Measurements from ENCODE around the gene GTF2I. TPM values are rescaled to one million over a fixed set of nuclear protein-coding genes. Genes with fewer than 3 reads are reported as not detected.

GTF2I gene
- total and polyA plus RNA-seq, 2 donors (not counting 3 experiments of a cell fraction or from before 2014, with no cell fraction given) = 47.6 to 242 TPM

DNA sequence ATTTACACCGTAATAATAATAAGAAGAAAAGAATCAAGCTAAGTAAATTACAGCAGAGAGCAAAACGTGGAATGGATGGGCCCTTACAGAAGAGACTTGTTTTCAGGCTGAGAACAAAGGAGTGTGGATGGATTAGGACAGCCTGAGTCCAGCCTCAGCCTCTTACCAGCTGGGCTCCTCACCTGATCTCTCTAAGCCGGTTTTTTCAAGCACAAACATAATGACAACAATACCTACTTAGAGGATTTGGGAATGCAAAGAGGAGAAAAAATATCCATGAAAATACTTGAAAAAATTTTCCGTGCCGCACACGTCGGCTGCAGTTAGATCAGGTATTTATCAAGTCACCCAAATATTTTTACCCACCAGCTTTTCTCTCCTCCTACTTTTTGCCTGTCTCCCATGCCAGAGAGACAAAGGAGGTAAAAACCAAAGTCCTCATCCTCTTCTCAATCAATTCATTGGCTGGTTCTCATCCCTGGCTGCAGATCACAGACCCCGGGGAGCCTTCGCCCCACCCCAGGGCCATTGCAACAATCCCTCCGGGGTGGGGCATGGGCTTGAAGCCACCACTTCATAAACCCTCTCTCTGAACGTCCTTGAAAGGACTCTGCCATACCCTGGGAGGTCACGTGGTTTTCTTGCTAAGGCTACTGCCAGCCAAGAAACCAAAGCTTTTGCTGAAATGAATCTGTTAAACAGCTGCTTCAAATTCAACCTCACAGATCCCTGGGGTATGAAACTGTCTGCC lies 29.7 kb upstream of the GTF2I start:
- Histone ChIP-seq H3K9ac (replicated peaks; ENCODE audit: extremely low read depth, insufficient read depth, low read length) (no peak overlapping the region), H3K27me3 (ENCODE audit: control insufficient read depth in 2 of 2, insufficient read depth in 2 of 2, low read length in 2 of 2) (no peaks in the 10 kb centered on the region), H3K9me1 (replicated peaks; ENCODE audit: control insufficient read depth, extremely low read depth, insufficient read depth, low read length) (no peaks in the 10 kb centered on the region), H3K79me2 (ENCODE audit: control insufficient read depth, insufficient read depth, low read length) (no peaks in the 10 kb centered on the region), H3K27ac (ENCODE audit: insufficient read depth, low read depth, low read length) (no peak overlapping the region), H3K4me1 (ENCODE audit: control insufficient read depth, extremely low read depth, insufficient read depth, low read length) (no peaks in the 10 kb centered on the region), H2AFZ (ENCODE audit: low read depth, low read length) (peak overlapping the region; percentile 23), H3K9me3 (replicated peaks; ENCODE audit: control insufficient read depth, insufficient read depth, low read length) (no peaks in the 10 kb centered on the region), H3K4me2 (ENCODE audit: insufficient read depth, low read length) (no peak overlapping the region), H3K4me3 (replicated peaks in 1 of 3; ENCODE audit: insufficient read depth in 1 of 3, low read depth in 1 of 3, low read length in 3 of 3) (no peak overlapping the region), H3K36me3 (ENCODE audit: control insufficient read depth in 2 of 2, extremely low read depth in 1 of 2, insufficient read depth in 2 of 2, low read length in 2 of 2) (no peaks in the 10 kb centered on the region), H4K20me1 (replicated peaks; ENCODE audit: control insufficient read depth, extremely low read depth, insufficient read depth, low read length) (no peaks in the 10 kb centered on the region)
- TF ChIP-seq MYC (IDR thresholded peaks at IDR 0.05; ENCODE audit: low read depth, low read length) = no peak
- TF ChIP-seq, protein P1, sequence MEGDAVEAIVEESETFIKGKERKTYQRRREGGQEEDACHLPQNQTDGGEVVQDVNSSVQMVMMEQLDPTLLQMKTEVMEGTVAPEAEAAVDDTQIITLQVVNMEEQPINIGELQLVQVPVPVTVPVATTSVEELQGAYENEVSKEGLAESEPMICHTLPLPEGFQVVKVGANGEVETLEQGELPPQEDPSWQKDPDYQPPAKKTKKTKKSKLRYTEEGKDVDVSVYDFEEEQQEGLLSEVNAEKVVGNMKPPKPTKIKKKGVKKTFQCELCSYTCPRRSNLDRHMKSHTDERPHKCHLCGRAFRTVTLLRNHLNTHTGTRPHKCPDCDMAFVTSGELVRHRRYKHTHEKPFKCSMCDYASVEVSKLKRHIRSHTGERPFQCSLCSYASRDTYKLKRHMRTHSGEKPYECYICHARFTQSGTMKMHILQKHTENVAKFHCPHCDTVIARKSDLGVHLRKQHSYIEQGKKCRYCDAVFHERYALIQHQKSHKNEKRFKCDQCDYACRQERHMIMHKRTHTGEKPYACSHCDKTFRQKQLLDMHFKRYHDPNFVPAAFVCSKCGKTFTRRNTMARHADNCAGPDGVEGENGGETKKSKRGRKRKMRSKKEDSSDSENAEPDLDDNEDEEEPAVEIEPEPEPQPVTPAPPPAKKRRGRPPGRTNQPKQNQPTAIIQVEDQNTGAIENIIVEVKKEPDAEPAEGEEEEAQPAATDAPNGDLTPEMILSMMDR (IDR thresholded peaks at IDR 0.05; ENCODE audit: extremely low read depth in 1 of 2, insufficient read depth in 1 of 2, low read depth in 1 of 2, low read length in 2 of 2) = no peak
- CTCF ChIA-PET = interaction anchor here (1.2 kb wide), 1 partner anchor 10 kb away, joined by 3 read pairs; no protein-coding TSS in a partner anchor
- DNase-seq (ENCODE audit: low read depth, low spot score) = no peak
- dilution Hi-C loops (cut with MboI; ENCODE audit: extremely low pct_ligation_motif_present, low sequenced_read_pairs) (no loop called here), intact Hi-C loops (cut with micrococcal nuclease) (no loop called here)
- no peak for FAIRE-seq
- POLR2A ChIA-PET = no interaction called here
- no TSS peak for BruUV-seq (replicated peaks)

DNA sequence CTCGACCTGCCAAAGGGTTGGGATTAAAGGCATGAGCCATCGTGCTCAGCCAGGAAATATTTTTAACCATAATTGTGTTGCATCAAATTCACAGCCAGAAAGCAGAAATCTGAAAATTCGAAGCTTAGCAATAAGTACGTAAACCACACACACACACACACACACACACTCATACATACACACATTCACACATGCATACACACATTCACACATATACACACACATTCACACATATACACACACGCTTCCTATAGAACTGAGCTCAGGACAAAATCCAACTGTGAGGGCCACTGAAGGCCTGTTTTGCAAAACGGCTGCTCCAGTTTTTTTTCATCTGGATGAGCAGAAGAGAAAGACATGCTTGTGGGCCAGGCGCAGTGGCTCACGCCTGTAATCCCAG lies 25.0 kb upstream of the GTF2I start:
- Histone ChIP-seq H3K4me1 (ENCODE audit: control insufficient read depth, extremely low read depth, insufficient read depth, low read length) (no peaks in the 10 kb centered on the region), H3K9ac (replicated peaks; ENCODE audit: extremely low read depth, insufficient read depth, low read length) (no peak overlapping the region), H3K4me2 (ENCODE audit: insufficient read depth, low read length) (no peak overlapping the region), H3K27me3 (ENCODE audit: control insufficient read depth in 2 of 2, insufficient read depth in 2 of 2, low read length in 2 of 2) (no peaks in the 10 kb centered on the region), H3K36me3 (ENCODE audit: control insufficient read depth in 2 of 2, extremely low read depth in 1 of 2, insufficient read depth in 2 of 2, low read length in 2 of 2) (no peaks in the 10 kb centered on the region), H3K79me2 (ENCODE audit: control insufficient read depth, insufficient read depth, low read length) (no peaks in the 10 kb centered on the region), H2AFZ (ENCODE audit: low read depth, low read length) (no peak overlapping the region), H3K9me3 (replicated peaks; ENCODE audit: control insufficient read depth, insufficient read depth, low read length) (no peaks in the 10 kb centered on the region), H4K20me1 (replicated peaks; ENCODE audit: control insufficient read depth, extremely low read depth, insufficient read depth, low read length) (no peaks in the 10 kb centered on the region), H3K4me3 (replicated peaks in 1 of 3; ENCODE audit: insufficient read depth in 1 of 3, low read depth in 1 of 3, low read length in 3 of 3) (no peak overlapping the region), H3K27ac (ENCODE audit: insufficient read depth, low read depth, low read length) (no peak overlapping the region), H3K9me1 (replicated peaks; ENCODE audit: control insufficient read depth, extremely low read depth, insufficient read depth, low read length) (no peaks in the 10 kb centered on the region)
- dilution Hi-C loops (cut with MboI; ENCODE audit: extremely low pct_ligation_motif_present, low sequenced_read_pairs) = no loop called here
- DNase-seq (ENCODE audit: low read depth, low spot score) (no peak), FAIRE-seq (no peak)
- CTCF ChIA-PET = interaction anchor here (1.0 kb wide), 1 partner anchor 9 kb away, joined by 3 read pairs; no protein-coding TSS in a partner anchor
- POLR2A ChIA-PET = interaction anchor here (0.6 kb wide), 1 partner anchor 1028 kb away, joined by 3 read pairs; no protein-coding TSS in a partner anchor
- TF ChIP-seq POLR2AphosphoS5 (IDR thresholded peaks at IDR 0.05; ENCODE audit: insufficient read depth, low read depth, low read length) = no peak
- TF ChIP-seq EZH2 (IDR thresholded peaks at IDR 0.05; ENCODE audit: borderline replicate concordance, low read depth, low read length, severe bottlenecking) = no peak
- TF ChIP-seq, protein P1 (IDR thresholded peaks at IDR 0.05; ENCODE audit: extremely low read depth in 1 of 2, insufficient read depth in 1 of 2, low read depth in 1 of 2, low read length in 2 of 2) = no peak
- TF ChIP-seq, protein P2, sequence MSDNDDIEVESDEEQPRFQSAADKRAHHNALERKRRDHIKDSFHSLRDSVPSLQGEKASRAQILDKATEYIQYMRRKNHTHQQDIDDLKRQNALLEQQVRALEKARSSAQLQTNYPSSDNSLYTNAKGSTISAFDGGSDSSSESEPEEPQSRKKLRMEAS (IDR thresholded peaks at IDR 0.05; ENCODE audit: insufficient read depth, insufficient read length) = no peak
- TF ChIP-seq MYC (IDR thresholded peaks at IDR 0.05; ENCODE audit: low read depth, low read length) = no peak
- no peak for TF ChIP-seq FOS (IDR thresholded peaks at IDR 0.05; ENCODE audit: borderline replicate concordance, insufficient read depth, low read length)
- TF ChIP-seq GATA2 (IDR thresholded peaks at IDR 0.05; ENCODE audit: insufficient read depth, insufficient read length, low read depth, low read length) = no peak
- no peak for TF ChIP-seq POLR2A (IDR thresholded peaks at IDR 0.05; ENCODE audit: low read depth, low read length)
- TF ChIP-seq JUN (IDR thresholded peaks at IDR 0.05; ENCODE audit: borderline replicate concordance, insufficient read depth, insufficient read length, low read depth) = no peak
- BruUV-seq (replicated peaks) = no TSS peak
- intact Hi-C loops (cut with micrococcal nuclease) = no loop called here

Measured in endothelial cell of umbilical vein (primary cell).